K562 (cell line): ENCODE measurements around the gene MYL3. TPM values are rescaled to one million over a fixed set of nuclear protein-coding genes. Genes with fewer than 3 reads are reported as not detected.

ENCODE experiments used
- ATAC-seq: fragments of 200-7000 bp; cut with Tn5 transposase; 3 replicates; pipeline ENCODE4 v1.9.1; 2020; ENCODE audit warnings: moderate library complexity
- BruUV-seq: library from RNA; stranded (reverse); fragments of 400-500 nt; replicated peaks from 2 replicates; lab custom pipeline; 2021; lab: Mats Ljungman, UMichigan
- CTCF ChIA-PET: fragments of 300-600 bp; formaldehyde crosslinking; extraction: SDS; loops from one replicate; lab custom pipeline; 2021; ENCODE audit warnings: low intra/inter-chr PET ratio; lab: Yijun Ruan, JAX
- POLR2A ChIA-PET: fragments of 300-600, 350-650 bp; sonication (Branson Sonifier 250); formaldehyde crosslinking; extraction: SDS; loops from one replicate; lab custom pipeline; 2021; ENCODE audit warnings: antibody characterized with exemption, inconsistent platforms; lab: Yijun Ruan, JAX
- DNase-seq, 4 experiments: peaks; one replicate each; pipeline versions ENCODE4 v3.0.0 to v3.0.0-alpha.2; 2011 to 2018; ENCODE audit warnings: low spot score in 3 of 4, mixed read lengths in 3 of 4; ENCODE audit errors: extremely low read depth in 1 of 4
- FAIRE-seq: peaks from 2 replicates; lab custom pipeline; 2011; peaks lifted over from hg19 to GRCh38; lab: Jason Lieb, UNC
- H2AFZ ChIP-seq: 2 replicates; pipeline ENCODE4 v1.6.0; 2011; ENCODE audit warnings: low read depth, low read length, control low read depth, inconsistent platforms
- H3K27ac ChIP-seq: fragments of 200-600 bp; 3 replicates; pipeline ENCODE4 v1.8.0; 2011; ENCODE audit warnings: low read depth, mild to moderate bottlenecking, control low read depth, inconsistent platforms, low read length, moderate library complexity, mixed read lengths; ENCODE audit errors: extremely low read depth
- H3K27me3 ChIP-seq, 2 experiments: fragments of 300-600 bp in 1 of 2; 2 replicates in 1 of 2; 3 replicates in 1 of 2; pipeline versions ENCODE4 v1.6.0 to v1.8.0; 2011; ENCODE audit warnings: inconsistent platforms in 2 of 2, low read length in 2 of 2, mild to moderate bottlenecking in 1 of 2, mixed read lengths in 1 of 2, moderate library complexity in 1 of 2; ENCODE audit not compliant: control insufficient read depth in 2 of 2, insufficient read depth in 2 of 2
- H3K36me3 ChIP-seq: fragments of 300-600 bp; 3 replicates; pipeline ENCODE4 v1.8.0; 2011; ENCODE audit warnings: mild to moderate bottlenecking, low read length, inconsistent platforms; ENCODE audit not compliant: control insufficient read depth, insufficient read depth
- H3K4me1 ChIP-seq, 2 experiments: fragments of 200-600 bp in 1 of 2; replicated peaks in 1 of 2; 2 replicates in 1 of 2; 3 replicates in 1 of 2; pipeline versions ENCODE4 v1.5.1 to v1.8.0; 2011; ENCODE audit warnings: inconsistent platforms in 2 of 2, low read length in 2 of 2, mild to moderate bottlenecking in 1 of 2, mixed read lengths in 1 of 2, moderate library complexity in 1 of 2; ENCODE audit not compliant: control insufficient read depth in 2 of 2, insufficient read depth in 2 of 2
- H3K4me2 ChIP-seq: 2 replicates; pipeline ENCODE4 v1.6.1; 2011; ENCODE audit warnings: low read length, control low read depth, inconsistent platforms, mixed read lengths; ENCODE audit not compliant: insufficient read depth
- H3K4me3 ChIP-seq: fragments of 200-600 bp; sonication (generic), shearing (Covaris generic); 2 replicates; pipeline ENCODE4 v1.5.1; 2016; ENCODE audit warnings: control low read depth, inconsistent platforms
- H3K79me2 ChIP-seq: fragments of 200-600 bp; 3 replicates; pipeline ENCODE4 v1.8.0; 2011; ENCODE audit warnings: low read length, inconsistent platforms; ENCODE audit not compliant: control insufficient read depth, insufficient read depth
- H3K9ac ChIP-seq, 2 experiments: 2 replicates each; pipeline versions ENCODE4 v1.6.0 to v1.6.1; 2011; ENCODE audit warnings: low read depth in 2 of 2, low read length in 2 of 2, control low read depth in 1 of 2, inconsistent platforms in 1 of 2, mild to moderate bottlenecking in 1 of 2, mixed read lengths in 1 of 2; ENCODE audit not compliant: insufficient read depth in 1 of 2
- H3K9me1 ChIP-seq: one replicate; pipeline ENCODE4 v1.6.0; 2011; ENCODE audit warnings: inconsistent platforms, mild to moderate bottlenecking, low read length, moderate library complexity; ENCODE audit not compliant: control insufficient read depth, insufficient read depth
- H3K9me3 ChIP-seq: replicated peaks from 2 replicates; pipeline ENCODE4 v1.5.1; 2011; ENCODE audit warnings: low read depth, low read length, inconsistent platforms; ENCODE audit not compliant: control insufficient read depth, insufficient read depth
- H4K20me1 ChIP-seq: replicated peaks from 2 replicates; pipeline ENCODE4 v1.6.1; 2011; ENCODE audit warnings: low read length, inconsistent platforms, mixed read lengths; ENCODE audit not compliant: control insufficient read depth, insufficient read depth
- ETV5 ChIP-seq: sonication (generic); formaldehyde crosslinking; IDR thresholded peaks from 2 replicates; pipeline ENCODE4 v1.4.0; 2020; ENCODE audit warnings: low read depth, mild to moderate bottlenecking, missing genetic modification reagents
- HNRNPK ChIP-seq: fragments of 200-400 bp; formaldehyde crosslinking; IDR thresholded peaks from one replicate; pipeline ENCODE4 v1.6.1; 2018; ENCODE audit warnings: mild to moderate bottlenecking, low read depth, low read length; ENCODE audit not compliant: poor library complexity, severe bottlenecking
- SNRNP70 ChIP-seq: fragments of 200-400 bp; formaldehyde crosslinking; optimal IDR thresholded peaks from 2 replicates; pipeline ENCODE3; 2017; ENCODE audit warnings: low read depth, low read length
- TAF7 ChIP-seq: fragments of 450-650 bp; IDR thresholded peaks from 2 replicates; pipeline ENCODE4 v1.6.1; 2016; ENCODE audit warnings: missing genetic modification characterization, missing compliant biosample characterization
- TAL1 ChIP-seq: fragments of 450-650 bp; IDR thresholded peaks from 2 replicates; pipeline ENCODE4 v1.6.1; 2016; ENCODE audit warnings: mild to moderate bottlenecking
- ZMIZ1 ChIP-seq, 2 experiments: fragments of 150-350 bp in 1 of 2; IDR thresholded peaks; 2 replicates each; pipeline ENCODE4 v1.6.1; 2012 to 2016; ENCODE audit warnings: low read depth in 2 of 2, low read length in 2 of 2, mild to moderate bottlenecking in 1 of 2, moderate library complexity in 1 of 2
- WGBS: fragments of 100-300 bp; shearing (Covaris generic); methylation state at CpG from one replicate; pipeline ENCODE4 v1.1.6; 2016; ENCODE audit warnings: low coverage, mixed read lengths; ENCODE audit not compliant: insufficient coverage; ENCODE audit errors: missing lambda C conversion rate; 5-methylcytosine and 5-hydroxymethylcytosine counted together
- in situ Hi-C: fragments of 300-500 bp; cut with MboI; formaldehyde crosslinking; loops from 4 replicates; pipeline ENCODE4 v1.15.0; 2018; ENCODE audit warnings: inconsistent platforms, mixed read lengths
- intact Hi-C: fragments of 100-400 bp; cut with micrococcal nuclease; formaldehyde crosslinking; loops from 2 replicates; pipeline ENCODE4 v1.14.2; 2022
- polyA plus RNA-seq, 8 experiments: library from polyadenylated mRNA; depleted of rRNA in 4 of 8; stranded (reverse) in 5 of 8; unstranded in 3 of 8; fragments of >200 nt; fragmentation: Nextera tagmentation in 2 of 8; fragmentation: Illumina TruSeq in 1 of 8; extraction: Ambion mirVana in 2 of 8; extraction: Trizol in 1 of 8; gene quantifications; 2 replicates each; pipeline versions ENCODE4 v1.2.1 to v1.2.3, GENCODE V29; 2011 to 2014; ENCODE audit warnings: inconsistent platforms in 1 of 8, missing spikeins in 1 of 8
- total RNA-seq, 7 experiments: library from RNA; depleted of rRNA in 6 of 7; stranded (reverse); fragments of >200 nt in 6 of 7; fragmentation: Illumina TruSeq in 2 of 7; extraction: Trizol in 2 of 7; gene quantifications; 2 replicates each; pipeline versions ENCODE4 v1.2.1 to v1.2.3, GENCODE V29; 2011 to 2021; ENCODE audit warnings: low replicate concordance in 1 of 7

MYL3 gene
- total and polyA plus RNA-seq, 9 of the 15 experiments (the other 6 are each of a cell fraction or from before 2014, with no cell fraction given), result 0.14 to 0.45 TPM; not detected in 7

- TF ChIP-seq SNRNP70, result no peak
Observed at GRCh38 chr3:46901591-46902187, 38.4 kb upstream of the MYL3 start (continued).

- no peaks in the 10 kb centered on the region for H3K9me3 ChIP-seq
- CTCF ChIA-PET, result no interaction called here
Observed at GRCh38 chr3:46901061-46901460, 37.8 kb upstream of the MYL3 start.

More at GRCh38 chr3:46901061-46901460, 37.8 kb upstream of the MYL3 start:
- H4K20me1 ChIP-seq, result peaks cover 10% of the 10 kb centered on the region
- TF ChIP-seq TAL1, result no peak
- TF ChIP-seq HNRNPK, result no peak
- no peak for TF ChIP-seq TAF7
- no peak for TF ChIP-seq ZMIZ1 (IDR thresholded peaks at IDR 0.05; ENCODE audit: low read depth in 2 of 2, low read length in 2 of 2)
- no peak for TF ChIP-seq ETV5 (CRISPR knock-in tag)
- no peak for FAIRE-seq
- no peak for DNase-seq
- 0% methylated on average over 3 of the region's 3 CpGs for WGBS
- intact Hi-C loops (no loop called here), in situ Hi-C loops (no loop called here)
- peak overlapping the region in 1 of 2 experiments; percentile 45; a peak in 2 of 4 replicates for H3K9ac ChIP-seq
- POLR2A ChIA-PET, result interaction anchor here (0.6 kb wide), 1 partner anchor 254 kb away, joined by 3 read pairs; no protein-coding TSS in a partner anchor
- no peaks in the 10 kb centered on the region for H3K79me2 ChIP-seq
- peaks cover 0 to 50% of the 10 kb centered on the region in 2 experiments; a peak in 3 of 5 replicates for H3K4me1 ChIP-seq
- H3K9me1 ChIP-seq, result no peaks in the 10 kb centered on the region
- H3K27me3 ChIP-seq, result peaks cover 5 to 47% of the 10 kb centered on the region in 2 experiments; a peak in 2 of 5 replicates
- H3K4me2 ChIP-seq, result no peak overlapping the region
- H3K4me3 ChIP-seq, result no peak overlapping the region
- ATAC-seq, result no peak
- no TSS peak for BruUV-seq
- no peaks in the 10 kb centered on the region for H3K36me3 ChIP-seq
- no peak overlapping the region for H2AFZ ChIP-seq
- H3K27ac ChIP-seq, result no peak overlapping the region
